HepG2 (cell line): ENCODE data around the gene SOX5. TPM values are rescaled to one million over a fixed set of nuclear protein-coding genes. Genes with fewer than 3 reads are reported as not detected.

Source experiments
- ATAC-seq: fragments of 200-7000 bp; cut with Tn5 transposase; 3 replicates; pipeline ENCODE4 v1.9.1; 2020; ENCODE audit warnings: mild to moderate bottlenecking, moderate library complexity
- BruUV-seq: library from RNA; stranded (reverse); fragments of 400-500 nt; replicated peaks from 2 replicates; lab custom pipeline; 2021; lab: Mats Ljungman, UMichigan
- CTCF ChIA-PET: fragments of 300-600 bp; formaldehyde crosslinking; extraction: SDS; loops from one replicate; lab custom pipeline; 2021; ENCODE audit warnings: low total read pairs, inconsistent platforms, low intra/inter-chr PET ratio; lab: Yijun Ruan, JAX
- POLR2A ChIA-PET: fragments of 350-600 bp; sonication (Branson Sonifier 250); formaldehyde crosslinking; loops from one replicate; lab custom pipeline; 2020; ENCODE audit warnings: antibody characterized with exemption, inconsistent platforms; lab: Yijun Ruan, JAX
- DNase-seq: peaks from one replicate; pipeline ENCODE4 v3.0.0-alpha.2; 2015; ENCODE audit warnings: low spot score
- FAIRE-seq: peaks from 3 replicates; lab custom pipeline; 2011; peaks lifted over from hg19 to GRCh38; lab: Jason Lieb, UNC
- H2AFZ ChIP-seq: one replicate; pipeline ENCODE4 v1.6.1; 2011; ENCODE audit warnings: low read length, inconsistent platforms
- H3K27ac ChIP-seq: fragments of 300-600 bp; 3 replicates; pipeline ENCODE4 v1.8.0; 2011; ENCODE audit warnings: mixed run types, mild to moderate bottlenecking, mixed read lengths, low read length, inconsistent platforms; ENCODE audit not compliant: insufficient read depth; ENCODE audit errors: extremely low read length
- H3K27me3 ChIP-seq, 2 experiments: fragments of 200-600 bp in 1 of 2; 2 replicates in 1 of 2; 3 replicates in 1 of 2; pipeline versions ENCODE4 v1.6.0 to v1.8.0; 2011; ENCODE audit warnings: low read length in 2 of 2, mild to moderate bottlenecking in 2 of 2, moderate library complexity in 2 of 2, inconsistent platforms in 1 of 2; ENCODE audit not compliant: insufficient read depth in 2 of 2, control insufficient read depth in 1 of 2
- H3K36me3 ChIP-seq, 2 experiments: fragments of 200-600 bp in 1 of 2; replicated peaks in 1 of 2; 2 replicates in 1 of 2; 3 replicates in 1 of 2; pipeline versions ENCODE4 v1.5.1 to v1.8.0; 2011; ENCODE audit warnings: low read length in 2 of 2, inconsistent platforms in 1 of 2; ENCODE audit not compliant: insufficient read depth in 2 of 2, control insufficient read depth in 1 of 2
- H3K4me1 ChIP-seq: 2 replicates; pipeline ENCODE4 v1.5.1; 2012; ENCODE audit warnings: low read length, inconsistent platforms; ENCODE audit not compliant: insufficient read depth
- H3K4me2 ChIP-seq: 2 replicates; pipeline ENCODE4 v1.6.0; 2011; ENCODE audit warnings: low read depth, low read length, inconsistent platforms
- H3K4me3 ChIP-seq, 3 experiments: fragments of 200-600 bp in 1 of 3; sonication (generic), shearing (Covaris generic) in 1 of 3; replicated peaks in 1 of 3; 2 replicates each; pipeline ENCODE4 v1.5.1; 2011 to 2016; ENCODE audit warnings: low read length in 3 of 3, inconsistent platforms in 2 of 3, low read depth in 2 of 3, mild to moderate bottlenecking in 2 of 3, control low read depth in 1 of 3, mixed read lengths in 1 of 3; ENCODE audit not compliant: insufficient read depth in 1 of 3
- H3K79me2 ChIP-seq: one replicate; pipeline ENCODE4 v1.6.1; 2011; ENCODE audit warnings: low read length, inconsistent platforms; ENCODE audit not compliant: insufficient read depth
- H3K9ac ChIP-seq: 2 replicates; pipeline ENCODE4 v1.6.0; 2011; ENCODE audit warnings: mild to moderate bottlenecking, low read depth, low read length, inconsistent platforms; ENCODE audit not compliant: insufficient read depth
- H3K9me3 ChIP-seq: 2 replicates; pipeline ENCODE4 v1.5.1; 2012; ENCODE audit warnings: mild to moderate bottlenecking, low read length
- H4K20me1 ChIP-seq: 2 replicates; pipeline ENCODE4 v1.6.0; 2011; ENCODE audit warnings: inconsistent platforms, mild to moderate bottlenecking, low read length, moderate library complexity; ENCODE audit not compliant: insufficient read depth
- GLI4 ChIP-seq: sonication (generic); formaldehyde crosslinking; IDR thresholded peaks from 2 replicates; pipeline ENCODE4 v1.5.1; 2020; ENCODE audit warnings: missing genetic modification reagents, mild to moderate bottlenecking, moderate library complexity, borderline replicate concordance
- NFE2L2 ChIP-seq: fragments of 150-350 bp; IDR thresholded peaks from 2 replicates; pipeline ENCODE4 v1.6.1; 2014; ENCODE audit warnings: low read length
- RBM22 ChIP-seq: fragments of 200-400 bp; formaldehyde crosslinking; optimal IDR thresholded peaks from 2 replicates; pipeline ENCODE3; 2017; ENCODE audit warnings: mild to moderate bottlenecking, low read length, moderate library complexity
- SAFB2 ChIP-seq: sonication (generic); formaldehyde crosslinking; IDR thresholded peaks from 2 replicates; pipeline ENCODE4 v1.5.1; 2020; ENCODE audit warnings: missing genetic modification reagents, low read depth, mild to moderate bottlenecking, borderline replicate concordance
- WGBS: methylation state at CpG from one replicate; pipeline ENCODE4 v1.1.6; 2017; ENCODE audit warnings: low lambda C conversion rate; 5-methylcytosine and 5-hydroxymethylcytosine counted together
- in situ Hi-C: cut with HindIII; loops from 2 replicates; pipeline ENCODE4 v1.10.0; 2017; ENCODE audit warnings: low pct_unique_long_range_greater_than_20kb; ENCODE audit not compliant: extremely low pct_ligation_motif_present
- intact Hi-C: fragments of 100-400 bp; cut with micrococcal nuclease; formaldehyde crosslinking; loops from one replicate; pipeline ENCODE4 v1.10.0; 2022; ENCODE audit not compliant: unreplicated experiment
- polyA plus RNA-seq, 8 experiments: library from polyadenylated mRNA; depleted of rRNA in 3 of 8; stranded (reverse) in 7 of 8; unstranded in 1 of 8; fragments of >200 nt; fragmentation: Illumina TruSeq in 4 of 8; extraction: Trizol in 4 of 8; gene quantifications; 2 replicates each; pipeline versions ENCODE4 v1.2.1 to v1.2.3, GENCODE V29; 2011 to 2016; ENCODE audit warnings: low read depth in 4 of 8, missing spikeins in 1 of 8, mixed read lengths in 1 of 8; ENCODE audit not compliant: insufficient read depth in 1 of 8
- total RNA-seq, 5 experiments: library from RNA; depleted of rRNA; stranded (reverse); fragments of >200 nt; fragmentation: Illumina TruSeq; extraction: Trizol; gene quantifications; 2 replicates each; pipeline ENCODE4 v1.2.3, GENCODE V29; 2016; ENCODE audit warnings: low read depth in 1 of 5
- TF ChIP-seq, protein P1 (sequence below): conservative IDR thresholded peaks from 2 replicates; pipeline ENCODE4 v1.6.1; 2018; ENCODE audit warnings: missing genetic modification reagents
- TF ChIP-seq, protein P2 (sequence below): sonication (generic); formaldehyde crosslinking; IDR thresholded peaks from 2 replicates; pipeline ENCODE4 v1.5.1; 2020; ENCODE audit warnings: missing genetic modification reagents, mild to moderate bottlenecking, borderline replicate concordance

Gene SOX5
- total and polyA plus RNA-seq, 2 of the 13 experiments (the other 11 are each of a cell fraction or from before 2014, with no cell fraction given) = 18.5 to 76.4 TPM

DNA sequence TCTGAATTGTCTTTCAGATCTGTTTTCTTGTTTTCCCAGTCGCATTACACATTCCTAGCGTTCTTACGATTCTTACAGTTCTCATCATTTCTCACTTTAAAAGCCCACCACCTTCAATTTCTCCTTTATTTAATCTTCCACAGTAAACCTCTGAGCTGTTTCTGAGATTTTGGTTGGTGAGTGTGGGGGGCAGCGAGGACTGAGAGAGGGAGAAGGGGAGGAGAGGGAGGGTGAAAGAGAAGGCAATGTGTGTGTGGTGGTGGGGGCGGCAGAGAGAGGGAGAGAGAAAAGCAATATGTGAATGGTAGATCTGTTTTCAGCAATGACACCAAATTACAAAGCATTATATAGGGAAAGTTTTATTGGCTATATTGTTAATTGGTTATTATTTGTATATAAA lies 282.6 kb downstream of the SOX5 start:
- no peaks in the 10 kb centered on the region for H3K4me1 ChIP-seq
- no peaks in the 10 kb centered on the region; a peak in 1 of 5 replicates for H3K27me3 ChIP-seq
- 78% methylated on average over 5 of the region's 5 CpGs for whole genome bisulfite sequencing
- H3K9me3 ChIP-seq = no peaks in the 10 kb centered on the region
- H3K36me3 ChIP-seq = peaks cover 5 to 19% of the 10 kb centered on the region in 2 experiments; a peak in 4 of 5 replicates
- DNase-seq (no peak), ATAC-seq (no peak), FAIRE-seq (no peak)
- no peak for TF ChIP-seq NFE2L2
- TF ChIP-seq SAFB2 (CRISPR knock-in tag) = no peak
- TF ChIP-seq, protein P1, sequence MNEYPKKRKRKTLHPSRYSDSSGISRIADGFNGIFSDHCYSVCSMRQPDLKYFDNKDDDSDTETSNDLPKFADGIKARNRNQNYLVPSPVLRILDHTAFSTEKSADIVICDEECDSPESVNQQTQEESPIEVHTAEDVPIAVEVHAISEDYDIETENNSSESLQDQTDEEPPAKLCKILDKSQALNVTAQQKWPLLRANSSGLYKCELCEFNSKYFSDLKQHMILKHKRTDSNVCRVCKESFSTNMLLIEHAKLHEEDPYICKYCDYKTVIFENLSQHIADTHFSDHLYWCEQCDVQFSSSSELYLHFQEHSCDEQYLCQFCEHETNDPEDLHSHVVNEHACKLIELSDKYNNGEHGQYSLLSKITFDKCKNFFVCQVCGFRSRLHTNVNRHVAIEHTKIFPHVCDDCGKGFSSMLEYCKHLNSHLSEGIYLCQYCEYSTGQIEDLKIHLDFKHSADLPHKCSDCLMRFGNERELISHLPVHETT (CRISPR knock-in tag) = no peak
- no peak for TF ChIP-seq GLI4 (CRISPR knock-in tag)
- no peak overlapping the region for H2AFZ ChIP-seq
- H3K79me2 ChIP-seq = no peaks in the 10 kb centered on the region
- H3K9ac ChIP-seq = no peak overlapping the region
- ChIA-PET POLR2A (no interaction called here), CTCF (no interaction called here)
- H3K4me2 ChIP-seq = no peak overlapping the region
- in situ Hi-C loops (no loop called here), intact Hi-C loops (no loop called here)
- no peaks in the 10 kb centered on the region for H4K20me1 ChIP-seq
- no peak overlapping the region for H3K27ac ChIP-seq
- H3K4me3 ChIP-seq = no peak overlapping the region
- no TSS peak for BruUV-seq

DNA sequence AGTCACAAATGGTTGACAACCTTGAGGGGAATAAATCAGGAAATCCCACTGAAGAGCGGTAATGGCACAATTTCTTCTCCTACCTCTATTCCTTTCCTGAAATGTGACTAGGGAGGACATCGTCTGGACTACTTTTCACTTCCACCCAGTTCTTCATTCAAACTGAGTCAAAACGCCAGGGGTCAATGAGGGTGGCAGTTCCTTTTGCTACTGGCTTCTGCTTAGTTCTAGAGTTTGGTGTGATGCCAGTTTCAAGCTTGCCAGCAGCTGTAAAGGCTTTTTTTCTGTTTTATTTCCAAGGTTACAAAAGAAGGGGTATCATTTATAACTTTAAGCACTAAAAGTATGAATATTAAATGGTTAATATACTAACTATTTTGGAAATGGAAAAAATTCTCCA lies 286.5 kb downstream of the SOX5 start:
- Histone ChIP-seq H3K9ac (no peak overlapping the region), H3K27ac (no peak overlapping the region), H3K27me3 (no peaks in the 10 kb centered on the region; a peak in 1 of 5 replicates), H3K4me3 (no peak overlapping the region), H3K4me2 (no peak overlapping the region), H3K9me3 (no peaks in the 10 kb centered on the region), H3K79me2 (no peaks in the 10 kb centered on the region), H3K36me3 (peaks cover 4 to 29% of the 10 kb centered on the region in 2 experiments; a peak in 4 of 5 replicates), H2AFZ (no peak overlapping the region), H4K20me1 (no peaks in the 10 kb centered on the region), H3K4me1 (no peaks in the 10 kb centered on the region)
- no TSS peak for BruUV-seq
- ATAC-seq = no peak
- TF ChIP-seq RBM22 = peak; percentile 62
- TF ChIP-seq, protein P2, sequence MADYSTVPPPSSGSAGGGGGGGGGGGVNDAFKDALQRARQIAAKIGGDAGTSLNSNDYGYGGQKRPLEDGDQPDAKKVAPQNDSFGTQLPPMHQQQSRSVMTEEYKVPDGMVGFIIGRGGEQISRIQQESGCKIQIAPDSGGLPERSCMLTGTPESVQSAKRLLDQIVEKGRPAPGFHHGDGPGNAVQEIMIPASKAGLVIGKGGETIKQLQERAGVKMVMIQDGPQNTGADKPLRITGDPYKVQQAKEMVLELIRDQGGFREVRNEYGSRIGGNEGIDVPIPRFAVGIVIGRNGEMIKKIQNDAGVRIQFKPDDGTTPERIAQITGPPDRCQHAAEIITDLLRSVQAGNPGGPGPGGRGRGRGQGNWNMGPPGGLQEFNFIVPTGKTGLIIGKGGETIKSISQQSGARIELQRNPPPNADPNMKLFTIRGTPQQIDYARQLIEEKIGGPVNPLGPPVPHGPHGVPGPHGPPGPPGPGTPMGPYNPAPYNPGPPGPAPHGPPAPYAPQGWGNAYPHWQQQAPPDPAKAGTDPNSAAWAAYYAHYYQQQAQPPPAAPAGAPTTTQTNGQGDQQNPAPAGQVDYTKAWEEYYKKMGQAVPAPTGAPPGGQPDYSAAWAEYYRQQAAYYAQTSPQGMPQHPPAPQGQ (CRISPR knock-in tag) = no peak
- no peak for DNase-seq
- WGBS = 97% methylated on average over 3 of the region's 3 CpGs
- POLR2A ChIA-PET = no interaction called here
- FAIRE-seq = no peak
- CTCF ChIA-PET = no interaction called here
- in situ Hi-C loops = no loop called here
- intact Hi-C loops = no loop called here
